Measurements from ENCODE around the gene CKS2. TPM values are rescaled to one million over a fixed set of nuclear protein-coding genes. Genes with fewer than 3 reads are reported as not detected.

The CKS2 gene
- total and polyA plus RNA-seq, 2 of the 4 experiments (the other 2 are of a cell fraction), result 192 to 261 TPM

GRCh38 chr9:89339807-89340206 lies 28.8 kb downstream of the CKS2 start:
- in situ Hi-C loops (cut with MboI; ENCODE audit: low sequenced_read_pairs), result no loop called here
- no peak overlapping the region for H4K5ac ChIP-seq (ENCODE audit: low read depth, low read length)
- ATAC-seq (ENCODE audit: low read depth), result no peak
- no peak overlapping the region for H3K9ac ChIP-seq (ENCODE audit: low read depth, low read length)
- no peak for DNase-seq
- intact Hi-C loops (cut with micrococcal nuclease), result no loop called here
- H3K18ac ChIP-seq (ENCODE audit: low read depth, low read length), result no peak overlapping the region
- H2BK120ac ChIP-seq (ENCODE audit: low read depth, low read length), result no peak overlapping the region
- no peak overlapping the region for H2BK20ac ChIP-seq (ENCODE audit: low read depth, low read length)
- no CpG with 5 or more reads among the region's 2 CpGs for WGBS, 2 experiments (ENCODE audit: extremely low coverage in 2 of 2, insufficient read length in 1 of 2)
- no peak overlapping the region for H2AK9ac ChIP-seq (replicated peaks; ENCODE audit: low read depth, low read length, poor library complexity)
- no peak overlapping the region for H4K8ac ChIP-seq (ENCODE audit: low read depth in 2 of 2, low read length in 2 of 2)
- H3K36me3 ChIP-seq (ENCODE audit: control insufficient read depth, insufficient read depth, low read length), result peaks cover 32% of the 10 kb centered on the region
- no peak overlapping the region for H3K4ac ChIP-seq (ENCODE audit: low read depth, low read length)
- H2BK5ac ChIP-seq (ENCODE audit: low read depth, low read length, poor library complexity, severe bottlenecking), result no peak overlapping the region
- no peak overlapping the region for H3K23ac ChIP-seq (ENCODE audit: low read depth, low read length)
- no peak overlapping the region for H3K4me3 ChIP-seq (ENCODE audit: insufficient read depth, low read depth, low read length)
- dilution Hi-C loops (cut with HindIII; ENCODE audit: low sequenced_read_pairs, unreplicated experiment), result no loop called here
- H2AK5ac ChIP-seq (ENCODE audit: low read depth, low read length), result no peak overlapping the region
- no peaks in the 10 kb centered on the region for H3K4me1 ChIP-seq (ENCODE audit: control insufficient read depth, insufficient read depth, low read length)
- no peak overlapping the region for H2BK15ac ChIP-seq (ENCODE audit: low read depth, low read length)
- no peaks in the 10 kb centered on the region for H3K9me3 ChIP-seq (ENCODE audit: control insufficient read depth, insufficient read depth, low read length)
- POLR2A ChIA-PET (ENCODE audit: unreplicated experiment), result no interaction called here
- H3K4me2 ChIP-seq (ENCODE audit: low read depth, low read length), result no peak overlapping the region
- no TSS peak for BruUV-seq (replicated peaks)
- TF ChIP-seq SMC3 (IDR thresholded peaks at IDR 0.05; ENCODE audit: low read depth, low read length), result no peak
- TF ChIP-seq, protein P1, sequence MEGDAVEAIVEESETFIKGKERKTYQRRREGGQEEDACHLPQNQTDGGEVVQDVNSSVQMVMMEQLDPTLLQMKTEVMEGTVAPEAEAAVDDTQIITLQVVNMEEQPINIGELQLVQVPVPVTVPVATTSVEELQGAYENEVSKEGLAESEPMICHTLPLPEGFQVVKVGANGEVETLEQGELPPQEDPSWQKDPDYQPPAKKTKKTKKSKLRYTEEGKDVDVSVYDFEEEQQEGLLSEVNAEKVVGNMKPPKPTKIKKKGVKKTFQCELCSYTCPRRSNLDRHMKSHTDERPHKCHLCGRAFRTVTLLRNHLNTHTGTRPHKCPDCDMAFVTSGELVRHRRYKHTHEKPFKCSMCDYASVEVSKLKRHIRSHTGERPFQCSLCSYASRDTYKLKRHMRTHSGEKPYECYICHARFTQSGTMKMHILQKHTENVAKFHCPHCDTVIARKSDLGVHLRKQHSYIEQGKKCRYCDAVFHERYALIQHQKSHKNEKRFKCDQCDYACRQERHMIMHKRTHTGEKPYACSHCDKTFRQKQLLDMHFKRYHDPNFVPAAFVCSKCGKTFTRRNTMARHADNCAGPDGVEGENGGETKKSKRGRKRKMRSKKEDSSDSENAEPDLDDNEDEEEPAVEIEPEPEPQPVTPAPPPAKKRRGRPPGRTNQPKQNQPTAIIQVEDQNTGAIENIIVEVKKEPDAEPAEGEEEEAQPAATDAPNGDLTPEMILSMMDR (conservative IDR thresholded peaks at IDR 0.05; ENCODE audit: low read depth, low read length), result no peak
- TF ChIP-seq RCOR1 (IDR thresholded peaks at IDR 0.05; ENCODE audit: insufficient replicate concordance, low read length), result no peak
- TF ChIP-seq MAZ (IDR thresholded peaks at IDR 0.05; ENCODE audit: borderline replicate concordance, low read depth, low read length), result no peak
- TF ChIP-seq POLR2A (IDR thresholded peaks at IDR 0.05; ENCODE audit: low read depth, low read length), result no peak
- TF ChIP-seq, protein P2, sequence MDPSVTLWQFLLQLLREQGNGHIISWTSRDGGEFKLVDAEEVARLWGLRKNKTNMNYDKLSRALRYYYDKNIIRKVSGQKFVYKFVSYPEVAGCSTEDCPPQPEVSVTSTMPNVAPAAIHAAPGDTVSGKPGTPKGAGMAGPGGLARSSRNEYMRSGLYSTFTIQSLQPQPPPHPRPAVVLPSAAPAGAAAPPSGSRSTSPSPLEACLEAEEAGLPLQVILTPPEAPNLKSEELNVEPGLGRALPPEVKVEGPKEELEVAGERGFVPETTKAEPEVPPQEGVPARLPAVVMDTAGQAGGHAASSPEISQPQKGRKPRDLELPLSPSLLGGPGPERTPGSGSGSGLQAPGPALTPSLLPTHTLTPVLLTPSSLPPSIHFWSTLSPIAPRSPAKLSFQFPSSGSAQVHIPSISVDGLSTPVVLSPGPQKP (IDR thresholded peaks at IDR 0.05; ENCODE audit: borderline replicate concordance, low read depth, low read length), result no peak
- TF ChIP-seq RFX5 (IDR thresholded peaks at IDR 0.05; ENCODE audit: low read depth, low read length), result no peak
- no peak for TF ChIP-seq USF2 (IDR thresholded peaks at IDR 0.05; ENCODE audit: low read depth, low read length)
- no peak for TF ChIP-seq MAFK (IDR thresholded peaks at IDR 0.05; ENCODE audit: low read depth, low read length)
- TF ChIP-seq CHD1 (IDR thresholded peaks at IDR 0.05; ENCODE audit: low read depth, low read length), result no peak
- peaks cover 0 to 2% of the 10 kb centered on the region in 2 experiments; a peak in 2 of 4 replicates for H3K79me1 ChIP-seq (ENCODE audit: low read depth in 1 of 2, low read length in 2 of 2)
- no peak overlapping the region for H3K14ac ChIP-seq (replicated peaks; ENCODE audit: low read depth, low read length)
- no peaks in the 10 kb centered on the region for H4K20me1 ChIP-seq (ENCODE audit: insufficient read depth, low read length)
- H2AFZ ChIP-seq (replicated peaks; ENCODE audit: low read length, poor library complexity), result no peak overlapping the region
- CTCF ChIA-PET, result no interaction called here
- no peaks in the 10 kb centered on the region for H3K27me3 ChIP-seq (ENCODE audit: control insufficient read depth, insufficient read depth, low read length)
- no peaks in the 10 kb centered on the region for H3K9me1 ChIP-seq (ENCODE audit: insufficient read depth, low read length)
- no peak overlapping the region for H3K27ac ChIP-seq (ENCODE audit: insufficient read depth, low read length)
- H4K91ac ChIP-seq (ENCODE audit: insufficient read depth, low read depth, low read length), result no peak overlapping the region
- no peak overlapping the region for H3K56ac ChIP-seq (ENCODE audit: extremely low read depth, insufficient read depth, low read length)

Data from IMR-90 (cell line).